LNCaP clone FGC (cell line): ENCODE data around the gene CNTN4.

Source experiments
- DNase-seq: peaks from one replicate; pipeline ENCODE4 v3.0.0-alpha.2; 2011; ENCODE audit warnings: low read depth
- H3K4me3 ChIP-seq: 2 replicates; pipeline ENCODE4 v1.5.1; 2011; ENCODE audit warnings: mild to moderate bottlenecking, low read depth, low read length, control low read depth
- TF ChIP-seq, protein P1 (sequence below): IDR thresholded peaks from 2 replicates; pipeline ENCODE4 v1.5.1; 2012; ENCODE audit warnings: mild to moderate bottlenecking; ENCODE audit not compliant: control insufficient read depth, insufficient read depth; ENCODE audit errors: extremely low read depth

Gene CNTN4

DNA sequence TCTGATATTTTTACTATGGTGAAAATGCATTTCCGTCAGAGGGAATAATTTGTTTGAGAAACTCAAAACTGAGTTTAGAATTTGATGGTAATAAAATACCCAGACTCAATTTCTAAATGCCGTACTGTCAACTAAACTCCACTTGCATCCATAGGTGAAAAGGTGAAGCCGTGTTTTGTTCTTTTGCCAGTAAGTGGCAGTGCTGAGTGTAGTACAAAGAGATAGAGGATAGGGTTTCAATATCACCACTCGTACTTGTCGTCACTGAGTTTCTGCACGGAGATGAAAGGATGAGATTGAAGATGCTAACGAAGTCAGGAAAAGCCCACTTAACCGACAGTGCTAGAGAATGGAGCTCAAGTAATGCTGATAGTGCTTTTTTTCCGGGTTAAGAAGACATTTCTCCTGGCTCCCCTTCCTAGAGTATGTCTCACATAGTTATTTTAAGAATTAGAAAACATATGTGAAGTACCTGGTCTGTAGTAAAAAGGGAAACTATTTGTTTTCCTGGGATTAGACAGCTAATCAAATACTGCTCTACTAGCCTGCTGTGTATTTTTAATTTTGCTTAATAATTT lies 666.4 kb downstream of the CNTN4 start:
- TF ChIP-seq, protein P1, sequence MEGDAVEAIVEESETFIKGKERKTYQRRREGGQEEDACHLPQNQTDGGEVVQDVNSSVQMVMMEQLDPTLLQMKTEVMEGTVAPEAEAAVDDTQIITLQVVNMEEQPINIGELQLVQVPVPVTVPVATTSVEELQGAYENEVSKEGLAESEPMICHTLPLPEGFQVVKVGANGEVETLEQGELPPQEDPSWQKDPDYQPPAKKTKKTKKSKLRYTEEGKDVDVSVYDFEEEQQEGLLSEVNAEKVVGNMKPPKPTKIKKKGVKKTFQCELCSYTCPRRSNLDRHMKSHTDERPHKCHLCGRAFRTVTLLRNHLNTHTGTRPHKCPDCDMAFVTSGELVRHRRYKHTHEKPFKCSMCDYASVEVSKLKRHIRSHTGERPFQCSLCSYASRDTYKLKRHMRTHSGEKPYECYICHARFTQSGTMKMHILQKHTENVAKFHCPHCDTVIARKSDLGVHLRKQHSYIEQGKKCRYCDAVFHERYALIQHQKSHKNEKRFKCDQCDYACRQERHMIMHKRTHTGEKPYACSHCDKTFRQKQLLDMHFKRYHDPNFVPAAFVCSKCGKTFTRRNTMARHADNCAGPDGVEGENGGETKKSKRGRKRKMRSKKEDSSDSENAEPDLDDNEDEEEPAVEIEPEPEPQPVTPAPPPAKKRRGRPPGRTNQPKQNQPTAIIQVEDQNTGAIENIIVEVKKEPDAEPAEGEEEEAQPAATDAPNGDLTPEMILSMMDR = peak; percentile 76
- no peak overlapping the region for H3K4me3 ChIP-seq
- DNase-seq = peak; percentile 46

DNA sequence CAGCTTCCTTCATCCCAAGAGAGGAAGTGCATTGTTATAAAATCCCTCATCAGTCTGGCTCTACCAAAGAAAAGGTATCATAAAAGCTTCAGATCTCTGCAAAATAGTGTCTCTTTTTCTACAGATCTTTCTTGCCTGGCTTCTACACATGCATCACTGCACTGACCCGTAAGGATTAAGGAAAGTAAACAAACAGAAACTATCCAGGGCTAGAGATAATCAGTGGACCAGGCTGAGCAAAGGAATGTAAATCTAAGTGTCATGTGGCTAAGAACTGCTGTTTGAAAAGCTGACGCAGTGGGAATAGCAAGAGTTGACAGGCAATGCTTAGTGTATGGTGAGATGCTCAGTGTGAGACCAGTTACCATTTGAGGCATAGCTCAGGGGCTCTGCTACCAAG lies 671.8 kb downstream of the CNTN4 start:
- TF ChIP-seq, protein P1 = no peak
- no peak for DNase-seq
- no peak overlapping the region for H3K4me3 ChIP-seq

DNA sequence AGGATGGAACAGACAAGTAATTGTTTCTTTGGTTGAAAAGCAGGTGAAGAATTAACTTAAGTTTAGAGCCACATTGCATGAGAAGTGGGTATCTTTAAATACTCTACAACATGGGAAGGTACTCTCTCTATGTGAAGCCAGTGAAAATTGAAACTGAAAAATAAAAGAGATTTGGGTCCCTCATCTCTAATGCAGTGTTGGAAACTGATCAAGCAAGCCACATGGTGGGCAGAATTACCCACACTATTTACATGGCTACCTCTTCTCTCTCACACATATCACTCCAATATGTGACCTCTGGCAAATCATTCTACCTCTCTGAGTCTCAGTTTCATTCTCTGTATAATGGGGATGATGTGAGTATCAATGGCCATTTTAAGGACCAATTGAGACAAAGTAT lies 672.5 kb downstream of the CNTN4 start:
- DNase-seq = no peak
- no peak overlapping the region for H3K4me3 ChIP-seq
- TF ChIP-seq, protein P1 = no peak

DNA sequence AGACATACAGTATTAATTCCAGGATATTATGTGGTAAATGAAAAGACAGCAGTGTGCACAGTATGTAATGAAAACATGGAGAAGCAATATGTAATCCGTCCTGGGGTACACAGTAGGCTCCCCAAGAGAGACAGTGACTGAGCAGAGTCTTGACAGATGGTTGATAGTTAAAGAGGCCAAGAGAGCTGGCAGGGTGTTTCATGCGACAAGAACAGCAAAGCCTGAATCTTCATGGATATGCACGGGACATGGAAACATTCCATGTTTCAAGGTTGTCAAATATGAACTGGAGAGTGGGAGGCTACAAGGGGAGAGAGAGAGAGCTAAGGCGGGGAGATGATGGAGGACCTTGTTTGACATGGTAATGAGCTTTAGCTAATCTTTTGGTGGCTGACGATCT lies 673.1 kb downstream of the CNTN4 start:
- TF ChIP-seq, protein P1 = no peak

DNA sequence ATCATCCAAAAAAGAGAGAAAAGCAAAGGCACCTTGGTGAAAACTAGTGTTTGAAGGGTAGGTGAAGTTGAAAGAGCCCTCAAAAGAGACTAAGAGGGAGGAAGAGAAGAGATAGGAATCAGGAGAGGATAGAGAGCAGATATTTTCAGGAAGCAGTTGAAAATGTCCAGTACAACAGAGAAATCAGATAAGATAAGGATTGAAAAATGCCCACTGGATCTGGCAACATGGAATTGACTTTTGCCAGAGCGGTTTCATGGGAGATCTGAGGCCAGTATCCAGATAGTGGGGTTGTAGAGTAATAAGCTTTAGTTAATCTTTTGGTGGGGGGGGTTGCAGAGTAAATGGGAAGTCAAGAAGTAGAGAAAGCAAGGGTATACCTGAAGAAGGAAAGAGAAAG lies 674.1 kb downstream of the CNTN4 start:
- no peak for DNase-seq

More for the DNA sequence above, 673.1 kb downstream of the CNTN4 start:
- H3K4me3 ChIP-seq = no peak overlapping the region
- no peak for DNase-seq

DNA sequence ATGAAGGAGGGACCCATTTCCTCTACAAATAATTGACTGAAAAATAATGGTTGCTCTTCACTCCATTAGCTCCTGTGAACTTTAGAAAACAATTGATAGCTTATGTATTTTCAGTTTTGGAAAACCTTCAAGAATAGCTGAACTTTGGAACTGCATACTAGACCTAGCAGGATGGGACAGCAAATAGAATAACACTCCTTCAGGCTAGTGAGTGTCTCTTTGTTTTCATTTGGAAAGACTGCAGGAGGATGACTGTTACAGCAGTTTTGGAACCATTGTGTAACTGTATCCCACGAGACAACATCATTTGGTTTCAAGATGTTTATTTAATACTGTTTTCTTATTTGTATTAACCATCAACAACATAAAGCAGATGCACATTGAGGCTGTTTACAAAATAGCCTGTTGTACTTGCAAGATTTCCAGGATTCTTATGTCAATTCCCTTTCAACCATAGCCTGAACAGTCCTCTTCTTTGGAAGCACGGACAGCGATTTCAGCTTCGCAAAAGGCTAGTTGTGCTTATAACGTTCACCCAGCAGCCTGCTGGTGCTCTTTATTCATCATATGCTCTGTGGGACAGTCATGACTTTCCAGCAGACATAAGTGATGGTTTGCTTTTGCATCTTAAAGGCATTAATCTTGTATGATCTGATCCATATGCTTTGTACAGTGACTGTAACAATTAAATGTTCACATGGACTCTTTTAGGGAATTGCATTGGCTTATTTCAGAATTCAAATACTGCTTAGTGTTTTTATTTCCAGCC lies 676.0 kb downstream of the CNTN4 start:
- TF ChIP-seq, protein P1 = no peak
- DNase-seq = no peak
- no peak overlapping the region for H3K4me3 ChIP-seq

More for the DNA sequence above, 674.1 kb downstream of the CNTN4 start:
- H3K4me3 ChIP-seq = no peak overlapping the region
- TF ChIP-seq, protein P1 = no peak
